HCT116 (cell line): ENCODE results near the gene SUPV3L1. TPM values are rescaled to one million over a fixed set of nuclear protein-coding genes. Genes with fewer than 3 reads are reported as not detected.

Experiments
- ATAC-seq: fragments of 200-7000 bp; cut with Tn5 transposase; 2 replicates; pipeline ENCODE4 v1.9.1; 2020; ENCODE audit warnings: mild to moderate bottlenecking, moderate library complexity
- BruUV-seq: library from RNA; stranded (reverse); fragments of 400-500 nt; replicated peaks from 2 replicates; lab custom pipeline; 2021; lab: Mats Ljungman, UMichigan
- CTCF ChIA-PET: fragments of 300-600 bp; sonication (Branson Sonifier 250); formaldehyde crosslinking; loops from one replicate; lab custom pipeline; 2021; ENCODE audit warnings: antibody characterized with exemption; lab: Charles Lee
- POLR2A ChIA-PET: fragments of 300-600, 350-600 bp; sonication (Branson Sonifier 250); formaldehyde crosslinking; loops from one replicate; lab custom pipeline; 2021; ENCODE audit warnings: antibody characterized with exemption; lab: Charles Lee
- RAD21 ChIA-PET, 2 experiments: fragments of 300-600 bp; sonication (Branson Sonifier 250); formaldehyde crosslinking; loops; one replicate each; lab custom pipeline; 2023; ENCODE audit warnings: low total read pairs in 2 of 2; ENCODE audit not compliant: uncharacterized antibody in 2 of 2, unreplicated experiment in 2 of 2, low non-redundant PET in 1 of 2; lab: Charles Lee
- DNase-seq: peaks from one replicate; pipeline ENCODE4 v3.0.0-alpha.2; 2010; ENCODE audit warnings: low read depth, low spot score
- H2AFZ ChIP-seq: fragments of 200-600 bp; shearing (Covaris generic), sonication (generic); 2 replicates; pipeline ENCODE4 v1.6.1; 2017; ENCODE audit warnings: low read depth, mixed run types, mixed read lengths, antibody characterized with exemption, low read length; ENCODE audit not compliant: poor library complexity, severe bottlenecking
- H3K27ac ChIP-seq: 2 replicates; pipeline ENCODE4 v1.5.1; 2012; ENCODE audit warnings: low read depth, low read length
- H3K27me3 ChIP-seq: fragments of 200-600 bp; sonication (generic); 2 replicates; pipeline ENCODE4 v1.6.1; 2016; ENCODE audit warnings: mixed run types, low read length, mixed read lengths; ENCODE audit not compliant: insufficient read depth
- H3K36me3 ChIP-seq, 2 experiments: fragments of 200-500 bp in 1 of 2; fragments of 200-600 bp in 1 of 2; sonication (Bioruptor generic) in 1 of 2; sonication (generic) in 1 of 2; 2 replicates each; pipeline versions ENCODE4 v1.5.1 to v1.6.1; 2014 to 2016; ENCODE audit warnings: low read length in 2 of 2, inconsistent platforms in 1 of 2, mixed read lengths in 1 of 2, mixed run types in 1 of 2; ENCODE audit not compliant: insufficient read depth in 2 of 2, control insufficient read depth in 1 of 2
- H3K4me1 ChIP-seq, 2 experiments: fragments of 200-600 bp in 1 of 2; sonication (generic) in 1 of 2; 2 replicates each; pipeline versions ENCODE4 v1.5.1 to v1.6.1; 2012 to 2017; ENCODE audit warnings: low read length in 2 of 2, inconsistent platforms in 1 of 2, mild to moderate bottlenecking in 1 of 2, mixed read lengths in 1 of 2, mixed run types in 1 of 2, moderate library complexity in 1 of 2; ENCODE audit not compliant: insufficient read depth in 2 of 2, control insufficient read depth in 1 of 2
- H3K4me2 ChIP-seq: fragments of 200-600 bp; sonication (generic); 2 replicates; pipeline ENCODE4 v1.6.1; 2017; ENCODE audit warnings: mixed run types, low read length, mixed read lengths
- H3K4me3 ChIP-seq, 2 experiments: fragments of 200-600 bp in 1 of 2; sonication (generic) in 1 of 2; replicated peaks in 1 of 2; 2 replicates each; pipeline ENCODE4 v1.5.1; 2011 to 2016; ENCODE audit warnings: low read length in 2 of 2, control low read depth in 1 of 2, low read depth in 1 of 2, mild to moderate bottlenecking in 1 of 2, mixed read lengths in 1 of 2, mixed run types in 1 of 2
- H3K79me2 ChIP-seq: fragments of 200-600 bp; sonication (generic); 2 replicates; pipeline ENCODE4 v1.6.1; 2017; ENCODE audit warnings: mild to moderate bottlenecking, mixed run types, low read length, moderate library complexity, mixed read lengths; ENCODE audit not compliant: insufficient read depth
- H3K9ac ChIP-seq: fragments of 200-600 bp; sonication (generic); 2 replicates; pipeline ENCODE4 v1.6.1; 2016; ENCODE audit warnings: low read length, mixed read lengths
- H3K9me2 ChIP-seq: fragments of 200-600 bp; sonication (generic), shearing (Covaris generic); 2 replicates; pipeline ENCODE4 v1.6.1; 2017; ENCODE audit warnings: mixed run types, mild to moderate bottlenecking, moderate library complexity; ENCODE audit not compliant: insufficient read depth
- H3K9me3 ChIP-seq, 2 experiments: fragments of 200-500 bp in 1 of 2; fragments of 200-600 bp in 1 of 2; sonication (Bioruptor generic) in 1 of 2; sonication (generic) in 1 of 2; 2 replicates each; pipeline ENCODE4 v1.6.1; 2014 to 2017; ENCODE audit warnings: low read length in 2 of 2, mixed read lengths in 2 of 2, inconsistent platforms in 1 of 2, low read depth in 1 of 2, mild to moderate bottlenecking in 1 of 2, mixed run types in 1 of 2, moderate library complexity in 1 of 2; ENCODE audit not compliant: control insufficient read depth in 1 of 2, insufficient read depth in 1 of 2
- H4K20me1 ChIP-seq: fragments of 200-600 bp; sonication (generic), shearing (Covaris generic); 2 replicates; pipeline ENCODE4 v1.6.1; 2017; ENCODE audit warnings: mixed run types, mild to moderate bottlenecking, moderate library complexity; ENCODE audit not compliant: insufficient read depth
- CEBPB ChIP-seq: IDR thresholded peaks from 2 replicates; pipeline ENCODE4 v1.6.1; 2012; ENCODE audit warnings: low read depth
- CTCF ChIP-seq, 3 experiments: fragments of 200-600 bp in 1 of 3; sonication (generic) in 1 of 3; IDR thresholded peaks in 2 of 3; conservative IDR thresholded peaks in 1 of 3; 2 replicates each; pipeline ENCODE4 v1.5.1; 2012 to 2017; ENCODE audit warnings: low read depth in 2 of 3, low read length in 2 of 3, antibody characterized with exemption in 1 of 3, borderline replicate concordance in 1 of 3, control low read depth in 1 of 3, mild to moderate bottlenecking in 1 of 3, mixed read lengths in 1 of 3, mixed run types in 1 of 3, moderate library complexity in 1 of 3; ENCODE audit not compliant: insufficient read depth in 1 of 3
- EGR1 ChIP-seq: IDR thresholded peaks from 2 replicates; pipeline ENCODE4 v1.6.1; 2012; ENCODE audit warnings: low read depth
- ELF1 ChIP-seq: IDR thresholded peaks from 2 replicates; pipeline ENCODE4 v1.6.1; 2012; ENCODE audit warnings: low read depth, borderline replicate concordance
- FOSL1 ChIP-seq: IDR thresholded peaks from 2 replicates; pipeline ENCODE4 v1.6.1; 2012; ENCODE audit warnings: low read depth
- MAX ChIP-seq: IDR thresholded peaks from 2 replicates; pipeline ENCODE4 v1.6.1; 2012
- POLR2A ChIP-seq: IDR thresholded peaks from 2 replicates; pipeline ENCODE4 v1.7.0; 2011; ENCODE audit warnings: borderline replicate concordance; ENCODE audit not compliant: insufficient read depth, insufficient read length; ENCODE audit errors: extremely low read depth
- POLR2AphosphoS5 ChIP-seq: IDR thresholded peaks from 2 replicates; pipeline ENCODE4 v1.6.1; 2011; ENCODE audit warnings: mild to moderate bottlenecking, low read depth, low read length, moderate library complexity
- RAD21 ChIP-seq: IDR thresholded peaks from 2 replicates; pipeline ENCODE4 v1.6.1; 2012; ENCODE audit warnings: low read depth, mild to moderate bottlenecking
- SIN3A ChIP-seq: IDR thresholded peaks from 2 replicates; pipeline ENCODE4 v1.6.1; 2012; ENCODE audit warnings: low read depth
- SRF ChIP-seq: IDR thresholded peaks from 2 replicates; pipeline ENCODE4 v1.6.1; 2012; ENCODE audit warnings: low read depth
- TCF7L2 ChIP-seq: IDR thresholded peaks from 2 replicates; pipeline ENCODE4 v1.7.0; 2011; ENCODE audit warnings: borderline replicate concordance, inconsistent platforms; ENCODE audit not compliant: insufficient read depth, insufficient read length; ENCODE audit errors: extremely low read depth
- YY1 ChIP-seq: IDR thresholded peaks from 2 replicates; pipeline ENCODE4 v1.6.1; 2011; ENCODE audit warnings: low read length, low read depth, moderate library complexity, mild to moderate bottlenecking; ENCODE audit not compliant: insufficient replicate concordance; ENCODE audit errors: extremely low read depth
- ZBTB33 ChIP-seq: IDR thresholded peaks from 2 replicates; pipeline ENCODE4 v1.6.1; 2011; ENCODE audit warnings: mild to moderate bottlenecking, low read length, moderate library complexity; ENCODE audit not compliant: insufficient replicate concordance; ENCODE audit errors: extremely low read depth
- ZNF274 ChIP-seq: fragments of 200-500 bp; sonication (Bioruptor generic); IDR thresholded peaks from 2 replicates; pipeline ENCODE4 v1.6.1; 2014; ENCODE audit warnings: mild to moderate bottlenecking, low read depth, low read length, inconsistent platforms
- intact Hi-C: fragments of 100-400 bp; cut with micrococcal nuclease; formaldehyde crosslinking; loops from 2 replicates; pipeline ENCODE4 v1.10.0; 2022
- total RNA-seq: library from RNA; stranded (reverse); gene quantifications from one replicate; pipeline ENCODE4 v1.2.1, GENCODE V29; 2021; ENCODE audit not compliant: unreplicated experiment

Gene SUPV3L1
- total RNA-seq, 1 experiment from 2014 or later: 59.7 TPM

- Histone ChIP-seq H3K79me2 (no peaks in the 10 kb centered on the region), H3K4me3 (no peak overlapping the region), H2AFZ (no peak overlapping the region), H3K27me3 (no peaks in the 10 kb centered on the region), H3K4me2 (no peak overlapping the region), H3K27ac (no peak overlapping the region), H4K20me1 (no peaks in the 10 kb centered on the region), H3K9me2 (no peaks in the 10 kb centered on the region), H3K4me1 (no peaks in the 10 kb centered on the region), H3K9ac (no peak overlapping the region), H3K36me3 (peaks cover 17 to 19% of the 10 kb centered on the region in 2 experiments), H3K9me3 (no peaks in the 10 kb centered on the region)
- BruUV-seq: no TSS peak
- ChIA-PET POLR2A (no interaction called here), RAD21 (no interaction called here), CTCF (no interaction called here)
- TF ChIP-seq MAX: no peak
- no peak for TF ChIP-seq SIN3A
- no peak for TF ChIP-seq ZBTB33
- no peak for TF ChIP-seq POLR2A
- TF ChIP-seq YY1: no peak
- no peak for TF ChIP-seq SRF
- TF ChIP-seq FOSL1: no peak
- no peak for TF ChIP-seq ELF1
- no peak for TF ChIP-seq CEBPB
- no peak for TF ChIP-seq CTCF (IDR thresholded peaks at IDR 0.05 in 2 of 3, conservative IDR thresholded peaks at IDR 0.05 in 1 of 3; ENCODE audit: borderline replicate concordance in 1 of 3, insufficient read depth in 1 of 3, low read depth in 2 of 3, low read length in 2 of 3)
- no peak for TF ChIP-seq EGR1
- no peak for TF ChIP-seq POLR2AphosphoS5
- no peak for TF ChIP-seq ZNF274
- TF ChIP-seq RAD21: no peak
- no peak for TF ChIP-seq TCF7L2
- ATAC-seq: no peak
- intact Hi-C loops: loop anchor here (10.0 kb wide), 1 partner anchor 205 kb away; no protein-coding TSS in a partner anchor
- no peak for DNase-seq
Measured at GRCh38 chr10:69209787-69210484, 29.9 kb downstream of the SUPV3L1 start.
